Measurements from ENCODE around the gene CYB5RL. TPM values are rescaled to one million over a fixed set of nuclear protein-coding genes. Genes with fewer than 3 reads are reported as not detected.

CYB5RL gene
- total RNA-seq, 1 experiment from 2014 or later: 7.9 TPM

GRCh38 chr1:54190526-54190925 is 9.3 kb downstream of the CYB5RL start:
- Histone ChIP-seq H3K9me2 (replicated peaks; ENCODE audit: insufficient read depth, low read length) (no peaks in the 10 kb centered on the region), H2AFZ (ENCODE audit: low read length) (no peak overlapping the region), H4K20me1 (ENCODE audit: insufficient read depth, low read depth, low read length) (no peaks in the 10 kb centered on the region), H3K9me3 (ENCODE audit: low read length) (no peaks in the 10 kb centered on the region), H3K4me3 (ENCODE audit: low read length) (no peak overlapping the region), H3K36me3 (ENCODE audit: insufficient read depth, low read length) (peaks cover 12% of the 10 kb centered on the region; the same call in 1 of the 2 replicates), H3K79me2 (ENCODE audit: low read length) (no peaks in the 10 kb centered on the region), H3K4me1 (ENCODE audit: low read length) (no peaks in the 10 kb centered on the region), H3K9ac (ENCODE audit: low read length) (no peak overlapping the region), H3K27ac (ENCODE audit: low read length) (no peak overlapping the region), H3K4me2 (ENCODE audit: low read depth, low read length, poor library complexity, severe bottlenecking) (no peak overlapping the region), H3K27me3 (ENCODE audit: low read length) (no peaks in the 10 kb centered on the region)
- no peak for DNase-seq

GRCh38 chr1:54188291-54188690 is 11.5 kb downstream of the CYB5RL start:
- H3K9me2 ChIP-seq (replicated peaks; ENCODE audit: insufficient read depth, low read length): no peaks in the 10 kb centered on the region

GRCh38 chr1:54186056-54186455 is 13.8 kb downstream of the CYB5RL start:
- Histone ChIP-seq H3K4me2 (ENCODE audit: low read depth, low read length, poor library complexity, severe bottlenecking) (no peak overlapping the region), H3K9me3 (ENCODE audit: low read length) (no peaks in the 10 kb centered on the region), H3K27me3 (ENCODE audit: low read length) (no peaks in the 10 kb centered on the region), H3K79me2 (ENCODE audit: low read length) (no peaks in the 10 kb centered on the region), H4K20me1 (ENCODE audit: insufficient read depth, low read depth, low read length) (no peaks in the 10 kb centered on the region), H3K36me3 (ENCODE audit: insufficient read depth, low read length) (peaks cover 8% of the 10 kb centered on the region; the same call in 1 of the 2 replicates), H2AFZ (ENCODE audit: low read length) (no peak overlapping the region), H3K4me1 (ENCODE audit: low read length) (peaks cover 4% of the 10 kb centered on the region), H3K9ac (ENCODE audit: low read length) (no peak overlapping the region), H3K27ac (ENCODE audit: low read length) (no peak overlapping the region), H3K4me3 (ENCODE audit: low read length) (no peak overlapping the region), H3K9me2 (replicated peaks; ENCODE audit: insufficient read depth, low read length) (no peaks in the 10 kb centered on the region)
- DNase-seq: no peak

More at GRCh38 chr1:54188291-54188690, 11.5 kb downstream of the CYB5RL start:
- no peak overlapping the region for H3K9ac ChIP-seq (ENCODE audit: low read length)
- H3K4me3 ChIP-seq (ENCODE audit: low read length): no peak overlapping the region
- H3K4me1 ChIP-seq (ENCODE audit: low read length): no peaks in the 10 kb centered on the region
- no peaks in the 10 kb centered on the region for H3K79me2 ChIP-seq (ENCODE audit: low read length)
- H2AFZ ChIP-seq (ENCODE audit: low read length): no peak overlapping the region
- no peaks in the 10 kb centered on the region for H3K9me3 ChIP-seq (ENCODE audit: low read length)
- no peaks in the 10 kb centered on the region for H3K27me3 ChIP-seq (ENCODE audit: low read length)
- DNase-seq: no peak
- H3K27ac ChIP-seq (ENCODE audit: low read length): no peak overlapping the region
- no peaks in the 10 kb centered on the region for H4K20me1 ChIP-seq (ENCODE audit: insufficient read depth, low read depth, low read length)
- peaks cover 12% of the 10 kb centered on the region; the same call in 1 of the 2 replicates for H3K36me3 ChIP-seq (ENCODE audit: insufficient read depth, low read length)
- H3K4me2 ChIP-seq (ENCODE audit: low read depth, low read length, poor library complexity, severe bottlenecking): no peak overlapping the region

- Histone ChIP-seq H3K27ac (ENCODE audit: low read length) (peak overlapping the region; percentile 39; the same call in 1 of the 2 replicates), H3K9me3 (ENCODE audit: low read length) (no peaks in the 10 kb centered on the region), H3K27me3 (ENCODE audit: low read length) (no peaks in the 10 kb centered on the region), H3K4me1 (ENCODE audit: low read length) (peaks cover 10% of the 10 kb centered on the region), H4K20me1 (ENCODE audit: insufficient read depth, low read depth, low read length) (no peaks in the 10 kb centered on the region), H3K9me2 (replicated peaks; ENCODE audit: insufficient read depth, low read length) (no peaks in the 10 kb centered on the region), H3K79me2 (ENCODE audit: low read length) (no peaks in the 10 kb centered on the region), H2AFZ (ENCODE audit: low read length) (no peak overlapping the region), H3K9ac (ENCODE audit: low read length) (no peak overlapping the region), H3K4me3 (ENCODE audit: low read length) (no peak overlapping the region), H3K36me3 (ENCODE audit: insufficient read depth, low read length) (no peaks in the 10 kb centered on the region), H3K4me2 (ENCODE audit: low read depth, low read length, poor library complexity, severe bottlenecking) (no peak overlapping the region)
- DNase-seq: peak; percentile 58
Observed at GRCh38 chr1:54180701-54181360, 19.0 kb downstream of the CYB5RL start.

GRCh38 chr1:54178296-54179070 is 21.3 kb downstream of the CYB5RL start:
- H3K36me3 ChIP-seq (ENCODE audit: insufficient read depth, low read length): no peaks in the 10 kb centered on the region
- H3K27ac ChIP-seq (ENCODE audit: low read length): no peak overlapping the region
- no peak for DNase-seq
- no peaks in the 10 kb centered on the region for H3K9me3 ChIP-seq (ENCODE audit: low read length)
- H3K4me2 ChIP-seq (ENCODE audit: low read depth, low read length, poor library complexity, severe bottlenecking): no peak overlapping the region
- H2AFZ ChIP-seq (ENCODE audit: low read length): no peak overlapping the region
- H3K9me2 ChIP-seq (replicated peaks; ENCODE audit: insufficient read depth, low read length): no peaks in the 10 kb centered on the region
- H4K20me1 ChIP-seq (ENCODE audit: insufficient read depth, low read depth, low read length): no peaks in the 10 kb centered on the region
- H3K79me2 ChIP-seq (ENCODE audit: low read length): no peaks in the 10 kb centered on the region
- no peaks in the 10 kb centered on the region for H3K27me3 ChIP-seq (ENCODE audit: low read length)
- peaks cover 10% of the 10 kb centered on the region for H3K4me1 ChIP-seq (ENCODE audit: low read length)
- H3K4me3 ChIP-seq (ENCODE audit: low read length): no peak overlapping the region
- no peak overlapping the region for H3K9ac ChIP-seq (ENCODE audit: low read length)

- peaks cover 10% of the 10 kb centered on the region for H3K4me1 ChIP-seq (ENCODE audit: low read length)
- H3K9me2 ChIP-seq (replicated peaks; ENCODE audit: insufficient read depth, low read length): no peaks in the 10 kb centered on the region
- H3K27ac ChIP-seq (ENCODE audit: low read length): no peak overlapping the region
- H3K79me2 ChIP-seq (ENCODE audit: low read length): no peaks in the 10 kb centered on the region
- no peaks in the 10 kb centered on the region for H3K36me3 ChIP-seq (ENCODE audit: insufficient read depth, low read length)
- no peak overlapping the region for H3K9ac ChIP-seq (ENCODE audit: low read length)
- H3K4me3 ChIP-seq (ENCODE audit: low read length): no peak overlapping the region
- no peaks in the 10 kb centered on the region for H3K27me3 ChIP-seq (ENCODE audit: low read length)
- no peak for DNase-seq
- H2AFZ ChIP-seq (ENCODE audit: low read length): no peak overlapping the region
- H4K20me1 ChIP-seq (ENCODE audit: insufficient read depth, low read depth, low read length): no peaks in the 10 kb centered on the region
- no peaks in the 10 kb centered on the region for H3K9me3 ChIP-seq (ENCODE audit: low read length)
- no peak overlapping the region for H3K4me2 ChIP-seq (ENCODE audit: low read depth, low read length, poor library complexity, severe bottlenecking)
Observed at GRCh38 chr1:54177726-54178125, 22.1 kb downstream of the CYB5RL start.

DNA sequence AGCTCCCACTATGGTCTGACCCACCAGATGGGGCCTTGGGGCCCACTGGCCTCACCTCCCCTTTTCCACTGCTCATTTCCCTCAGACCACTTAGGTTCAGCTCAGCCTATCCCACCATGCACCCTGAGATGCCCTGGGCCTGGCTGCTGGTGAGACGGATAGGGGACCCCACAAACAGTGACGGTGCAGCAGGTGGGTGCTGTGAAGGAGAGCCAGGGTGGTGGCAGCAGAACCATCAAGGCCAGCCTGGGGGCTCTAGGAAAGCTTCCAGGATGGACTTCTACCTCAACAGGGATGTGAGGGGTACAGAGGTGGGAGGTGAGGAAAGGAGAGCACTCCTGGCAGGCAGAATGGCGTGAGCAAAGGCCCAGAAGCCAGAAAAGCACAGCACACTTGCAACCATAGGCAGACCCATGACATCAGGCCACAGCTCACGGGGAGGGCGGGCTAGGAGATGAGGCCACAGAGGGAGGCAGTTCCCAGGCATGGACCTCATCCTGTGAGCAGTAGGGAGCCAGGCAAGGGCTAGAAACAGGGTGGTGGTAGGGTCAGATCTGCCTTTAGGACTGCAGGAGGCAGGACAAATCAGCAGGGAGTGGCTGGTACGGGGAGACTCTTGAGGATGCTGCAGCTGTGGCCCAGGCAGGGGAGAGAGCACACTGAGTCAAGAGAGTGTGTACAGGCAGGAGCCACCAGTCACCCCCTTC is 23.1 kb downstream of the CYB5RL start:
- Histone ChIP-seq H3K36me3 (ENCODE audit: insufficient read depth, low read length) (no peaks in the 10 kb centered on the region), H3K27me3 (ENCODE audit: low read length) (no peaks in the 10 kb centered on the region), H3K4me2 (ENCODE audit: low read depth, low read length, poor library complexity, severe bottlenecking) (no peak overlapping the region), H3K27ac (ENCODE audit: low read length) (no peak overlapping the region), H3K9me3 (ENCODE audit: low read length) (no peaks in the 10 kb centered on the region), H2AFZ (ENCODE audit: low read length) (no peak overlapping the region), H3K79me2 (ENCODE audit: low read length) (no peaks in the 10 kb centered on the region), H3K9me2 (replicated peaks; ENCODE audit: insufficient read depth, low read length) (no peaks in the 10 kb centered on the region), H3K9ac (ENCODE audit: low read length) (no peak overlapping the region), H4K20me1 (ENCODE audit: insufficient read depth, low read depth, low read length) (no peaks in the 10 kb centered on the region), H3K4me1 (ENCODE audit: low read length) (peaks cover 10% of the 10 kb centered on the region), H3K4me3 (ENCODE audit: low read length) (no peak overlapping the region)
- DNase-seq: no peak

GRCh38 chr1:54174106-54174505 is 25.7 kb downstream of the CYB5RL start:
- Histone ChIP-seq H3K9me3 (ENCODE audit: low read length) (no peaks in the 10 kb centered on the region), H3K79me2 (ENCODE audit: low read length) (no peaks in the 10 kb centered on the region), H3K4me3 (ENCODE audit: low read length) (no peak overlapping the region), H4K20me1 (ENCODE audit: insufficient read depth, low read depth, low read length) (no peaks in the 10 kb centered on the region), H3K9me2 (replicated peaks; ENCODE audit: insufficient read depth, low read length) (no peaks in the 10 kb centered on the region), H3K36me3 (ENCODE audit: insufficient read depth, low read length) (no peaks in the 10 kb centered on the region), H3K4me1 (ENCODE audit: low read length) (no peaks in the 10 kb centered on the region), H3K9ac (ENCODE audit: low read length) (no peak overlapping the region), H3K27me3 (ENCODE audit: low read length) (no peaks in the 10 kb centered on the region), H3K27ac (ENCODE audit: low read length) (no peak overlapping the region), H2AFZ (ENCODE audit: low read length) (no peak overlapping the region), H3K4me2 (ENCODE audit: low read depth, low read length, poor library complexity, severe bottlenecking) (no peak overlapping the region)
- DNase-seq: no peak

Data from Karpas-422 (cell line).